CD14-positive monocyte (primary cell): ENCODE results near the gene TSPAN3. TPM values are rescaled to one million over a fixed set of nuclear protein-coding genes. Genes with fewer than 3 reads are reported as not detected.

Experiments used
- DNase-seq, 3 donors: peaks; one replicate each; pipeline ENCODE4 v3.0.0-alpha.2; 2011 to 2022
- H2AFZ ChIP-seq: 2 replicates; pipeline ENCODE4 v1.6.0; 2012; ENCODE audit warnings: mild to moderate bottlenecking, low read depth, low read length, inconsistent platforms; ENCODE audit not compliant: insufficient read depth, poor library complexity, severe bottlenecking
- H3K27ac ChIP-seq, 2 donors: 1 replicate in 1 of 2; 2 replicates in 1 of 2; pipeline ENCODE4 v1.5.1; 2012 to 2013; ENCODE audit warnings: low read length in 2 of 2, control low read depth in 1 of 2, inconsistent platforms in 1 of 2, low read depth in 1 of 2, mild to moderate bottlenecking in 1 of 2
- H3K27me3 ChIP-seq, 2 donors: one replicate each; pipeline versions ENCODE4 v1.6.0 to v1.6.1; 2011 to 2013; ENCODE audit warnings: low read length in 2 of 2; ENCODE audit not compliant: control insufficient read depth in 2 of 2, insufficient read depth in 2 of 2
- H3K36me3 ChIP-seq, 2 donors: replicated peaks in 1 of 2; 1 replicate in 1 of 2; 2 replicates in 1 of 2; pipeline versions ENCODE4 v1.5.1 to v1.6.1; 2012 to 2013; ENCODE audit warnings: low read length in 2 of 2, control low read depth in 1 of 2, inconsistent platforms in 1 of 2, mild to moderate bottlenecking in 1 of 2; ENCODE audit not compliant: insufficient read depth in 2 of 2, control insufficient read depth in 1 of 2
- H3K4me1 ChIP-seq, 2 donors: 1 replicate in 1 of 2; 2 replicates in 1 of 2; pipeline versions ENCODE4 v1.5.1 to v1.6.1; 2012 to 2013; ENCODE audit warnings: low read length in 2 of 2, control low read depth in 1 of 2, inconsistent platforms in 1 of 2, mild to moderate bottlenecking in 1 of 2, moderate library complexity in 1 of 2; ENCODE audit not compliant: insufficient read depth in 2 of 2, control insufficient read depth in 1 of 2
- H3K4me2 ChIP-seq: replicated peaks from 2 replicates; pipeline ENCODE3; 2012; ENCODE audit warnings: low read length, moderate library complexity, mild to moderate bottlenecking; ENCODE audit not compliant: poor library complexity, severe bottlenecking; ENCODE audit errors: extremely low read depth
- H3K4me3 ChIP-seq, 3 experiments: fragments of 200-600 bp in 1 of 3; sonication (generic) in 1 of 3; replicated peaks in 1 of 3; 1 replicate in 2 of 3; 2 replicates in 1 of 3; pipeline ENCODE4 v1.5.1; 2011 to 2013; ENCODE audit warnings: low read length in 3 of 3, mild to moderate bottlenecking in 3 of 3, control low read depth in 2 of 3, low read depth in 2 of 3, inconsistent platforms in 1 of 3, moderate library complexity in 1 of 3
- H3K79me2 ChIP-seq: 2 replicates; pipeline ENCODE4 v1.6.0; 2012; ENCODE audit warnings: mild to moderate bottlenecking, control low read depth, inconsistent platforms, low read length, moderate library complexity; ENCODE audit not compliant: insufficient read depth
- H3K9ac ChIP-seq: 2 replicates; pipeline ENCODE4 v1.6.0; 2017; ENCODE audit warnings: low read length, mild to moderate bottlenecking; ENCODE audit not compliant: insufficient read depth, poor library complexity, severe bottlenecking
- H3K9me3 ChIP-seq, 2 donors: replicated peaks in 1 of 2; 1 replicate in 1 of 2; 2 replicates in 1 of 2; pipeline versions ENCODE4 v1.5.1 to v1.6.1; 2012 to 2013; ENCODE audit warnings: low read length in 2 of 2, control low read depth in 1 of 2; ENCODE audit not compliant: control insufficient read depth in 1 of 2, insufficient read depth in 1 of 2
- H4K20me1 ChIP-seq: 2 replicates; pipeline ENCODE4 v1.6.0; 2012; ENCODE audit warnings: mild to moderate bottlenecking, low read length, control low read depth, moderate library complexity; ENCODE audit not compliant: insufficient read depth
- H3K27ac Mint-ChIP-seq, 7 donors: one replicate each; pipeline ENCODE4 v1.8.0; 2020; ENCODE audit warnings: mild to moderate bottlenecking in 7 of 7, mixed read lengths in 7 of 7, moderate library complexity in 6 of 7, inconsistent platforms in 2 of 7
- H3K27me3 Mint-ChIP-seq, 3 donors: one replicate each; pipeline ENCODE4 v1.8.0; 2021 to 2022; ENCODE audit warnings: low read depth in 3 of 3, mild to moderate bottlenecking in 3 of 3, mixed read lengths in 3 of 3, moderate library complexity in 3 of 3, inconsistent platforms in 1 of 3
- H3K36me3 Mint-ChIP-seq, 2 donors: one replicate each; pipeline ENCODE4 v1.8.0; 2020; ENCODE audit warnings: mixed read lengths in 2 of 2, inconsistent platforms in 1 of 2, mild to moderate bottlenecking in 1 of 2
- H3K4me1 Mint-ChIP-seq: one replicate; pipeline ENCODE4 v1.8.0; 2020; ENCODE audit warnings: mild to moderate bottlenecking, mixed read lengths
- H3K4me3 Mint-ChIP-seq, 2 donors: one replicate each; pipeline ENCODE4 v1.8.0; 2020; ENCODE audit warnings: mild to moderate bottlenecking in 2 of 2, mixed read lengths in 2 of 2, moderate library complexity in 1 of 2
- H3K9me3 Mint-ChIP-seq, 7 donors: one replicate each; pipeline ENCODE4 v1.8.0; 2020 to 2022; ENCODE audit warnings: mixed read lengths in 7 of 7, mild to moderate bottlenecking in 6 of 7, moderate library complexity in 6 of 7, inconsistent platforms in 2 of 7
- CTCF ChIP-seq: fragments of 200-600 bp; IDR thresholded peaks from one replicate; pipeline ENCODE4 v1.8.0; 2022; ENCODE audit warnings: antibody characterized with exemption, mild to moderate bottlenecking
- WGBS: methylation state at CpG from one replicate; pipeline ENCODE4 v1.1.5; 2013; ENCODE audit warnings: missing lambda C conversion rate; ENCODE audit not compliant: insufficient coverage; 5-methylcytosine and 5-hydroxymethylcytosine counted together
- intact Hi-C, 2 donors: fragments of 100-400 bp; cut with micrococcal nuclease; formaldehyde crosslinking; loops; one replicate each; pipeline versions ENCODE4 v1.15.0 to v1.15.1; 2023
- polyA plus RNA-seq, 3 donors: library from polyadenylated mRNA; depleted of rRNA in 1 of 3; unstranded in 2 of 3; stranded (reverse) in 1 of 3; fragments of 300-500 nt in 2 of 3; fragments of >200 nt in 1 of 3; fragmentation: Illumina TruSeq in 2 of 3; gene quantifications; 1 replicate in 2 of 3; 2 replicates in 1 of 3; pipeline ENCODE4 v1.2.3, GENCODE V29; 2012 to 2021

TSPAN3 gene
- polyA plus RNA-seq, 3 donors: 26.0 to 68.0 (median 53.2) TPM

GRCh38 chr15:76996076-76996525 is 74.8 kb downstream of the TSPAN3 start:
- Mint-ChIP-seq H3K36me3 (peaks cover 22 to 40% of the 10 kb centered on the region in 2 donors), H3K4me1 (peaks cover 95% of the 10 kb centered on the region), H3K4me3 (peak overlapping the region; percentile 90 to 96), H3K27ac (peak overlapping the region; percentile 88 to 99 (median 95)), H3K27me3 (peaks cover 0 to 5% (median 0%) of the 10 kb centered on the region in 3 donors), H3K9me3 (peaks cover 0 to 2% (median 0%) of the 10 kb centered on the region in 7 donors)
- no peak for DNase-seq
- peak overlapping the region; percentile 53 to 94 (median 62) for H3K4me3 ChIP-seq
- peak overlapping the region; percentile 55 to 91 for H3K27ac ChIP-seq
- H3K36me3 ChIP-seq: peaks cover 19 to 22% of the 10 kb centered on the region in 2 donors
- H3K4me2 ChIP-seq: peak overlapping the region; percentile 84
- intact Hi-C loops: loop anchor here in 1 of 2 donors (10.0 kb wide), 1 partner anchor 69 kb away; no protein-coding TSS in a partner anchor
- H3K79me2 ChIP-seq: peaks cover 94% of the 10 kb centered on the region
- peaks cover 58% of the 10 kb centered on the region for H4K20me1 ChIP-seq
- H2AFZ ChIP-seq: peak overlapping the region; percentile 85
- TF ChIP-seq CTCF: no peak
- no peaks in the 10 kb centered on the region for H3K27me3 ChIP-seq
- peak overlapping the region; percentile 68 for H3K9ac ChIP-seq
- WGBS: 0% methylated on average over 5 of the region's 9 CpGs
- no peaks in the 10 kb centered on the region for H3K9me3 ChIP-seq
- peaks cover 96 to 99% of the 10 kb centered on the region in 2 donors for H3K4me1 ChIP-seq

GRCh38 chr15:76994971-76995945 is 75.7 kb downstream of the TSPAN3 start, which contains the start of gene PSTPIP1:
Gene PSTPIP1 (plus strand): TSS chr15:76995126. CDS start chr15:76995574, 448 bp downstream.
- H3K4me3 ChIP-seq: peak within 1 kb of the TSS; percentile 53 to 94 (median 62)
- H3K27ac ChIP-seq: peak within 1 kb of the TSS; percentile 55 to 91
- peaks cover 11 to 18% of the 10 kb centered on the region in 2 donors for H3K36me3 ChIP-seq
- H3K27me3 Mint-ChIP-seq: peaks cover 0 to 5% (median 0%) of the 10 kb centered on the region in 3 donors
- H4K20me1 ChIP-seq: peaks cover 50% of the 10 kb centered on the region
- peak within 1 kb of the TSS; percentile 90 to 96 for H3K4me3 Mint-ChIP-seq
- no peak for TF ChIP-seq CTCF
- H3K79me2 ChIP-seq: peaks cover 85% of the 10 kb centered on the region
- no peaks in the 10 kb centered on the region for H3K27me3 ChIP-seq
- under 1% methylated on average over 24 of the region's 28 CpGs for WGBS
- H3K9me3 Mint-ChIP-seq: peaks cover 0 to 2% (median 0%) of the 10 kb centered on the region in 7 donors
- intact Hi-C loops: loop anchor here (1.0 to 10.0 kb wide), 2 partner anchors 8 to 70 kb away; no protein-coding TSS in a partner anchor
- peaks cover 95% of the 10 kb centered on the region for H3K4me1 Mint-ChIP-seq
- peak; percentile 45 to 48 (median 46) for DNase-seq
- H3K9me3 ChIP-seq: no peaks in the 10 kb centered on the region
- H3K4me2 ChIP-seq: peak within 1 kb of the TSS; percentile 84
- H2AFZ ChIP-seq: peak within 1 kb of the TSS; percentile 85
- peak within 1 kb of the TSS; percentile 88 to 99 (median 95) for H3K27ac Mint-ChIP-seq
- H3K4me1 ChIP-seq: peaks cover 96 to 99% of the 10 kb centered on the region in 2 donors
- peak within 1 kb of the TSS; percentile 68 for H3K9ac ChIP-seq
- H3K36me3 Mint-ChIP-seq: peaks cover 18 to 32% of the 10 kb centered on the region in 2 donors
